H9 (cell line): ENCODE measurements around the gene CALHM6. TPM values are rescaled to one million over a fixed set of nuclear protein-coding genes. Genes with fewer than 3 reads are reported as not detected.

Experiments
- DNase-seq: peaks from one replicate; pipeline ENCODE4 v3.0.0-alpha.2; 2017
- H2AFZ ChIP-seq: one replicate; pipeline ENCODE4 v1.6.1; 2013; ENCODE audit warnings: mild to moderate bottlenecking, low read length, control low read depth, moderate library complexity
- H2AK5ac ChIP-seq: 2 replicates; pipeline ENCODE4 v1.6.1; 2013; ENCODE audit warnings: low read length, control low read depth, mixed read lengths; ENCODE audit not compliant: insufficient read length
- H2BK120ac ChIP-seq: one replicate; pipeline ENCODE4 v1.6.1; 2013; ENCODE audit warnings: low read depth, mild to moderate bottlenecking, low read length, control low read depth, inconsistent platforms; ENCODE audit not compliant: poor library complexity, severe bottlenecking
- H2BK12ac ChIP-seq: 2 replicates; pipeline ENCODE4 v1.6.1; 2013; ENCODE audit warnings: low read length, control low read depth, mixed read lengths, low read depth; ENCODE audit not compliant: insufficient read length
- H2BK15ac ChIP-seq: 2 replicates; pipeline ENCODE4 v1.6.1; 2013; ENCODE audit warnings: low read depth, low read length, control low read depth
- H2BK20ac ChIP-seq: one replicate; pipeline ENCODE4 v1.6.1; 2013; ENCODE audit warnings: low read depth, mild to moderate bottlenecking, low read length, control low read depth, inconsistent platforms; ENCODE audit not compliant: poor library complexity, severe bottlenecking
- H2BK5ac ChIP-seq: 2 replicates; pipeline ENCODE4 v1.6.1; 2013; ENCODE audit warnings: low read length, control low read depth, mixed read lengths; ENCODE audit not compliant: insufficient read length
- H3K14ac ChIP-seq: 2 replicates; pipeline ENCODE4 v1.6.1; 2013; ENCODE audit warnings: low read length, control low read depth; ENCODE audit not compliant: insufficient read depth
- H3K18ac ChIP-seq: 2 replicates; pipeline ENCODE4 v1.6.1; 2013; ENCODE audit warnings: low read depth, mild to moderate bottlenecking, mixed read lengths, low read length, control low read depth; ENCODE audit not compliant: insufficient read length
- H3K23ac ChIP-seq: 2 replicates; pipeline ENCODE4 v1.6.1; 2013; ENCODE audit warnings: low read length, control low read depth, mixed read lengths, low read depth; ENCODE audit not compliant: insufficient read length
- H3K23me2 ChIP-seq: 2 replicates; pipeline ENCODE4 v1.6.1; 2013; ENCODE audit warnings: low read depth, mild to moderate bottlenecking, mixed read lengths, low read length, control low read depth; ENCODE audit not compliant: insufficient read length, poor library complexity, severe bottlenecking
- H3K27ac ChIP-seq: 2 replicates; pipeline ENCODE4 v1.5.1; 2013; ENCODE audit warnings: low read length, control low read depth, mixed read lengths, low read depth; ENCODE audit not compliant: insufficient read length
- H3K27me3 ChIP-seq: 2 replicates; pipeline ENCODE4 v1.6.1; 2013; ENCODE audit warnings: low read length, control low read depth, inconsistent platforms; ENCODE audit not compliant: insufficient read depth
- H3K4ac ChIP-seq: 2 replicates; pipeline ENCODE4 v1.6.1; 2013; ENCODE audit warnings: low read depth, mild to moderate bottlenecking, control low read depth, inconsistent platforms, low read length, moderate library complexity
- H3K4me1 ChIP-seq: 2 replicates; pipeline ENCODE4 v1.6.1; 2013; ENCODE audit warnings: low read length, control low read depth, inconsistent platforms; ENCODE audit not compliant: insufficient read depth
- H3K4me2 ChIP-seq: 2 replicates; pipeline ENCODE4 v1.6.1; 2013; ENCODE audit warnings: low read length, control low read depth, mixed read lengths; ENCODE audit not compliant: insufficient read length, insufficient read depth
- H3K56ac ChIP-seq: 2 replicates; pipeline ENCODE4 v1.6.1; 2013; ENCODE audit warnings: low read depth, mild to moderate bottlenecking, mixed read lengths, low read length, control low read depth; ENCODE audit not compliant: insufficient read length
- H3K79me1 ChIP-seq: 2 replicates; pipeline ENCODE4 v1.6.1; 2013; ENCODE audit warnings: low read depth, mild to moderate bottlenecking, moderate library complexity, low read length, control low read depth, inconsistent platforms; ENCODE audit not compliant: insufficient read depth, poor library complexity, severe bottlenecking
- H3K79me2 ChIP-seq: 2 replicates; pipeline ENCODE4 v1.6.1; 2013; ENCODE audit warnings: low read length, control low read depth, inconsistent platforms; ENCODE audit not compliant: insufficient read depth
- H3K9ac ChIP-seq: 2 replicates; pipeline ENCODE4 v1.6.1; 2013; ENCODE audit warnings: low read length, control low read depth, mixed read lengths; ENCODE audit not compliant: insufficient read length; ENCODE audit errors: extremely low read depth
- H3K9me3 ChIP-seq: one replicate; pipeline ENCODE4 v1.6.1; 2013; ENCODE audit warnings: low read depth, low read length, inconsistent platforms; ENCODE audit not compliant: control insufficient read depth
- H3T11ph ChIP-seq: one replicate; pipeline ENCODE4 v1.6.1; 2013; ENCODE audit warnings: mild to moderate bottlenecking, low read length, control low read depth, inconsistent platforms
- H4K20me1 ChIP-seq: one replicate; pipeline ENCODE4 v1.6.1; 2013; ENCODE audit not compliant: control insufficient read depth, insufficient read length, insufficient read depth
- H4K5ac ChIP-seq: 2 replicates; pipeline ENCODE4 v1.6.1; 2013; ENCODE audit warnings: low read depth, mild to moderate bottlenecking, mixed read lengths, low read length, control low read depth; ENCODE audit not compliant: insufficient read length
- H4K8ac ChIP-seq: replicated peaks from 2 replicates; pipeline ENCODE4 v1.6.1; 2013; ENCODE audit warnings: low read length, control low read depth, mixed read lengths, low read depth; ENCODE audit not compliant: insufficient read length
- H4K91ac ChIP-seq: 2 replicates; pipeline ENCODE4 v1.6.1; 2013; ENCODE audit warnings: low read depth, mild to moderate bottlenecking, moderate library complexity, mixed read lengths, low read length, control low read depth; ENCODE audit not compliant: insufficient read length
- H3K27ac Mint-ChIP-seq, 3 experiments: 2 replicates in 2 of 3; 3 replicates in 1 of 3; pipeline ENCODE4 v1.8.0; 2020 to 2021; ENCODE audit warnings: mixed read lengths in 3 of 3, mild to moderate bottlenecking in 1 of 3, moderate library complexity in 1 of 3
- H3K27me3 Mint-ChIP-seq: 2 replicates; pipeline ENCODE4 v1.8.0; 2021; ENCODE audit warnings: low read depth, mild to moderate bottlenecking, moderate library complexity, mixed read lengths
- H3K36me3 Mint-ChIP-seq, 3 experiments: 2 replicates in 2 of 3; 3 replicates in 1 of 3; pipeline ENCODE4 v1.8.0; 2020 to 2021; ENCODE audit warnings: low read depth in 3 of 3, mixed read lengths in 3 of 3; ENCODE audit not compliant: insufficient read depth in 1 of 3
- H3K4me1 Mint-ChIP-seq, 2 experiments: 2 replicates each; pipeline ENCODE4 v1.8.0; 2020; ENCODE audit warnings: mixed read lengths in 2 of 2
- H3K4me3 Mint-ChIP-seq, 2 experiments: 2 replicates in 1 of 2; 3 replicates in 1 of 2; pipeline ENCODE4 v1.8.0; 2020 to 2021; ENCODE audit warnings: mild to moderate bottlenecking in 2 of 2, mixed read lengths in 2 of 2, moderate library complexity in 1 of 2
- H3K9me3 Mint-ChIP-seq, 2 experiments: 2 replicates in 1 of 2; 3 replicates in 1 of 2; pipeline ENCODE4 v1.8.0; 2020; ENCODE audit warnings: mild to moderate bottlenecking in 2 of 2, mixed read lengths in 2 of 2, moderate library complexity in 1 of 2
- CTCF ChIP-seq: fragments of 200-600 bp; sonication (generic); conservative IDR thresholded peaks from 3 replicates; pipeline ENCODE4 v1.8.0; 2021; ENCODE audit warnings: antibody characterized with exemption, mild to moderate bottlenecking
- WGBS: extraction: QIAGEN DNeasy Blood & Tissue Kit; methylation state at CpG from one replicate; pipeline ENCODE4 v1.1.7; 2013; ENCODE audit warnings: missing lambda C conversion rate, low lambda C conversion rate, mixed read lengths; ENCODE audit not compliant: insufficient read length; ENCODE audit errors: extremely low coverage; 5-methylcytosine and 5-hydroxymethylcytosine counted together
- total RNA-seq: library from RNA; stranded (reverse); gene quantifications from 2 replicates; pipeline ENCODE4 v1.2.1, GENCODE V29; 2021

Gene CALHM6
- total RNA-seq, 1 experiment from 2014 or later = 0.44 TPM

- Histone ChIP-seq H3K4ac (no peak overlapping the region), H3K4me2 (no peak overlapping the region), H4K5ac (no peak overlapping the region), H3K27me3 (no peaks in the 10 kb centered on the region), H3K9ac (no peak overlapping the region), H3K14ac (no peak overlapping the region), H3T11ph (no peak overlapping the region), H2BK120ac (no peak overlapping the region), H2BK15ac (no peak overlapping the region), H3K23me2 (no peaks in the 10 kb centered on the region), H2AK5ac (no peak overlapping the region), H3K18ac (no peak overlapping the region), H3K23ac (no peak overlapping the region), H2BK5ac (no peak overlapping the region), H4K91ac (no peak overlapping the region), H2BK20ac (no peak overlapping the region), H3K4me1 (no peaks in the 10 kb centered on the region), H3K27ac (no peak overlapping the region), H4K8ac (no peak overlapping the region), H3K9me3 (no peaks in the 10 kb centered on the region), H3K79me2 (no peaks in the 10 kb centered on the region), H2AFZ (no peak overlapping the region), H3K79me1 (no peaks in the 10 kb centered on the region), H3K56ac (no peak overlapping the region), H4K20me1 (no peaks in the 10 kb centered on the region), H2BK12ac (no peak overlapping the region)
- no peaks in the 10 kb centered on the region for H3K36me3 Mint-ChIP-seq
- DNase-seq = no peak
- no peaks in the 10 kb centered on the region for H3K9me3 Mint-ChIP-seq
- H3K27ac Mint-ChIP-seq = no peak overlapping the region
- peaks cover 15 to 21% of the 10 kb centered on the region in 2 experiments for H3K4me1 Mint-ChIP-seq
- no peak overlapping the region for H3K4me3 Mint-ChIP-seq
- TF ChIP-seq CTCF = no peak
- no CpG with 5 or more reads among the region's 1 CpG for WGBS
- no peaks in the 10 kb centered on the region for H3K27me3 Mint-ChIP-seq
Observed at GRCh38 chr6:116446399-116446798, 14.8 kb upstream of the CALHM6 start.
